Transverse colon (tissue), 3 donors: Measurements from ENCODE around the gene ESAM.

Experiments used
- POLR2A ChIP-seq: fragments of 450-650 bp; IDR thresholded peaks from one replicate; pipeline ENCODE4 v1.6.1; 2016; ENCODE audit warnings: antibody characterized with exemption, mild to moderate bottlenecking, moderate library complexity
- POLR2AphosphoS5 ChIP-seq, 3 donors: sonication (generic); formaldehyde crosslinking; IDR thresholded peaks; one replicate each; pipeline ENCODE4 v1.6.1; 2016; ENCODE audit warnings: antibody characterized with exemption in 3 of 3

DNA sequence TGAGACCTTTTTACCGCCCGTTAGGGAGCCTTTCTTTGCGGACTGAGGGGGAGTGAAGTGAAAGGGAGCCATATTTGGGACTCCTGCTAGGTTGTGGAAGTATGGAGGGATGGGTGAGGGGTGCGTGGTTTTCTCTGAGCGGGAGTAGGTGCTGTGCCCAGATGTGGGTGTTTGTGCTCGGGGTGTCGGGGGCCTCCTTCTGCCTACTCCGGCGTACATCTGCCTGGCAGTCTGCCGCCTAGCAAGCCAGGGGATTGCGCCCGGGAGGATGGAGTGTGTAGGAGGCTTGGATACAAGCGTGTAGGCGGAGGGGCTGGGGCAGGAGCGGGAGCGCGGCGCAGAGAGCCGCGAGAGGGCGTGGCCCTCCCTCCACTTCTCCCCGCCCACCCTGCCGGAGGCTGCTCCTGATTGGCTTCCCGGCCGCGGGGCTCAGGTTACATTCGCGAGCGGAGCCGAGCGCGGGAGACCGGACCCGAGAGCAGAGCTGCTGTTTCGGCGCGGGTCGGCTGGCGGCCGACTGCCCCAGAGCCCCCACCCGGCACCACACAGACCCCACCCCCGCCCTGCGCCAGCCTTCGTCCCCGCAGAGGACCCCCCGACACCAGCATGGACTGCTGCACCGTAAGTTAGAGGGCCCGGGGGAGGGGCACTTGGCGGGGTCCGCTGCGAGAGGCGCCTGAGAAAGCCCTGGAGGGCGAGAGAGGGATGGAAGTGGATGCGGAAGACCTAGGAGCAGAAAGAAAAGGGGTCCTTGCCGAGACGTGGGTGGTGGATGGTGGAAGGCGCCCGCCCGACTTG is 22.4 kb downstream of the ESAM start, which contains the start of gene NRGN:
- TF ChIP-seq POLR2AphosphoS5 (IDR thresholded peaks at IDR 0.05) (peak in 1 of 3 donors; percentile 38), POLR2A (no peak)
